CD4-positive, alpha-beta T cell treated with Interleukin-17A for 1 hour (primary cell): ENCODE results near the gene PSD.

ENCODE experiments used
- DNase-seq: peaks from one replicate; pipeline ENCODE4 v3.0.0-alpha.2; 2020

Gene PSD

GRCh38 chr10:102402512-102402896 is 16.1 kb downstream of the PSD start:
- DNase-seq, result peak; percentile 16

- no peak for DNase-seq
These were observed 16.7 kb downstream of the PSD start for GRCh38 chr10:102401735-102402511.

- no peak for DNase-seq
These were observed 17.3 kb downstream of the PSD start for GRCh38 chr10:102401342-102401654.

- DNase-seq, result no peak
These were observed 17.8 kb downstream of the PSD start for GRCh38 chr10:102400598-102401341.

GRCh38 chr10:102400076-102400475 is 18.5 kb downstream of the PSD start:
- DNase-seq, result peak; percentile 15

GRCh38 chr10:102399217-102400021 is 19.2 kb downstream of the PSD start:
- peak; percentile 90 for DNase-seq

GRCh38 chr10:102398172-102399020 is 20.2 kb downstream of the PSD start:
- DNase-seq, result no peak

GRCh38 chr10:102397222-102398171 is 21.1 kb downstream of the PSD start:
- peak; percentile 14 for DNase-seq

- no peak for DNase-seq
These were observed 21.8 kb downstream of the PSD start for GRCh38 chr10:102396730-102397151.

GRCh38 chr10:102396317-102396650 is 22.3 kb downstream of the PSD start:
- no peak for DNase-seq

- peak; percentile 96 for DNase-seq
These were observed 22.9 kb downstream of the PSD start, which contains the start of gene NFKB2 for GRCh38 chr10:102395400-102396316. NFKB2 (plus strand) TSS chr10:102395705; CDS start chr10:102395960, 255 bp downstream.

GRCh38 chr10:102394801-102395399 is 23.7 kb downstream of the PSD start:
- peak; percentile 75 for DNase-seq

GRCh38 chr10:102394079-102394800 is 24.3 kb downstream of the PSD start:
- peak; percentile 99 for DNase-seq

- no peak for DNase-seq
These were observed 25.0 kb downstream of the PSD start for GRCh38 chr10:102393411-102394078.

- no peak for DNase-seq
These were observed 26.3 kb downstream of the PSD start for GRCh38 chr10:102392306-102392705.

GRCh38 chr10:102389894-102390293 is 28.7 kb downstream of the PSD start:
- no peak for DNase-seq

GRCh38 chr10:102384606-102385429 is 33.8 kb downstream of the PSD start:
- DNase-seq, result no peak

- peak; percentile 29 for DNase-seq
These were observed 34.5 kb downstream of the PSD start for GRCh38 chr10:102384053-102384452.
